ENCODE results near the gene TEX19.

TEX19 gene, protein sequence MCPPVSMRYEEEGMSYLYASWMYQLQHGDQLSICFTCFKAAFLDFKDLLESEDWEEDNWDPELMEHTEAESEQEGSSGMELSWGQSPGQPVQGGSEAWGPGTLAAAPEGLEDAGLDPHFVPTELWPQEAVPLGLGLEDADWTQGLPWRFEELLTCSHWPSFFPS

DNA sequence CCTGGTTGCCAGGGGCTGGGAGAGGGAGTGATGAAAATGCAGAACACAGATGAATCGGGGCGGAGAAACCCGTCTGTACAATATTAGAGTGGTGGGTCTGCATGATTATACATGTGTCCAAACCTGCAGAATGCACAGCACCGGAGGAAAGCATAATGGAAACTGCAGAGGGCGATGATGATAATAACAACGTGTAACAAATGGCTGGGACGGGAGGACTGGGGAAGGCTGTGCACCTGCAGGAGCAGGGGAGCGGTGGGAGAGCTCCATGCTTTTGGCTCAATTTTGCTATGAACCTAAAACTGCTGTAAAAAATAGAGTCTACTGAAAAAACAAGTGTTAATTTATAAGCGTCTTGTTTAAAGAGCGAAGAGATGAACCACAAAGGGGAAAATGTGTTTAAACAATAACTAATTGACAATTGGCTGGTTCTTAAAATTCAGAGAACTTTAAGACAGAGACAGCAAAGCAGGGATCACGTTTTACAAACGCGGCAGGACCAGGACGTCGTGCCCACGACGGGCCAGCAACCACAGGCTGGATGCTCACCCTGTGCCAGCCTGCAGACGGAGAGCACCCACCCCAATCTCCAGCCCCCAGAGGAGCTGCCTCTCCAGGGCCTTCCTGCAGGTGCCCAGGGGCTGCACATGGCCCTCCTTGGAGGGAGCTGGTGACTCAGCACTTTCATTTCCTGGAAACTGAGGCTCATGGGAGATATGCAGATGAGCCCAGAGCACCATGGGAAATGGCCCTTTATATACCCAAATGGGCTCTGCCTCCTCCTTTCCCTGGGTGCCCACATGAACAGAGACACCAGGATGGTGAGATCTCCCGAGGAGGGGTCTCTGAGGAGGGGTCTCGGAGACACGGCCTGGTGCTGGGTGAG is at the start of gene TEX19:
Gene TEX19 (plus strand): TSS at position 783 of the 886 bp plus-strand sequence. CDS start 2,904 bp downstream, outside the sequence.
- no peak for DNase-seq (ENCODE audit: low spot score)

DNA sequence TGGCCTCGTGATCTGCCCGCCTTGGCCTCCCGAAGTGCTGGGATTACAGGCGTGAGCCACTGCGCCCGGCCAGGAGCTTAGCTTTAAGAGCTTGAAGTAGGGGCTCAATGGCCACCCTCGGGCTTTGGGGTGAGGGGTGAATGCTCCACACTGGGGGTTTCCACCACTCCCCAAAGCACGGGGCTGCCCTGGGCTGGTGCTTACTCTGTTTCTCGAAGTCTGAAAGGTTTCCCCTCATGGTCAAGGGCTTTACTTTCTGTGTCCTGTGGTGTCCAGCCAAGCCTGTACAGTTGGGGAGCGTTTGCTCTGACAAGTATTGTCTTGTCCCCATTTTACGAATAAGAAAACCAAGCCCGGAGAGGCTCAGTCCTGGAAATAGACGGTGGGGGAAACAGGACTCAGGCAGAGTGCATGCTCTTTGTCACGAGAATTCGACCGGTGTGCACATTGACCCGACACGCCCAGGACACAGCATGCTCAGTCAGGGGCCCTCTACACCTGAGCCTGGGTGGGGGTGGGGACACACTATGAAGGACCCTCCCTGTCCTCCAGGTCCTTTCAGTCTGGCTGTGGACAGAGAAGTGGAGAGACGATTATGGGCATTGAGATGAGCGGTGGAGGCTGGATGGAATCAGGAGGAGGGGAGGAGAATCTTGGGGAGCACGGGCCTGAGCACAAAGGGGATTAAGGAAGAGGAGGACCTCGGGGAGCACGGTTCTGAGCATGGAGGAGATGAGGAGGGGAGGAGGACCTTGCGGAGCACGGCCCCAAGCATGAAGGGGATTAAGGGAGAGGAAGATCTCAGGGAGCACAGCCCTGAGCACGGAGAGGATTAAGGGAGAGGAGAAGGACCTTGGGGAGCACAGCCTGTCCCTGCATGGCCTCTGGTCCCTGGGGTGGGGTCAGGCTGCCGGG is 49.1 kb upstream of the TEX19 start:
- no peak for DNase-seq (ENCODE audit: low spot score)

DNA sequence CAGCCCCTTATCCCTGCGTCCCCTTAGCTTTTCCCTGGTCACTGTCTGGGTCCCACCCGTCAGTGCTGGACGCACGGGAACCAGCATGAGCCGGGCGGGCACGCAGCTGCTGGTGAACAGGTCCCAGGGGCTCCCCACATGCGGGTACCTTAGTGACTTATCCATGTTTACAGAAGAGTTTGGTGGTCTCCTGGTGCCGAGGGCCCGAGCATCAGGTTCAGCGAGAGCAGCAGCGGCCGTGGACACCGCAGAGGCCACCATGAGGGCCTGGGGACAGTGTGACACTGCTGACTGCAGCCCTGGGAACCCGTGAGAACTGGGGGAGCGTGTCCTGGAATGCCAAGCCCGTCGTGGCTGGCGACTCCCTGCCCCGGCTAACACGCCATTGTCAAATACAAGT is 48.2 kb upstream of the TEX19 start:
- DNase-seq (ENCODE audit: low spot score), result no peak

DNA sequence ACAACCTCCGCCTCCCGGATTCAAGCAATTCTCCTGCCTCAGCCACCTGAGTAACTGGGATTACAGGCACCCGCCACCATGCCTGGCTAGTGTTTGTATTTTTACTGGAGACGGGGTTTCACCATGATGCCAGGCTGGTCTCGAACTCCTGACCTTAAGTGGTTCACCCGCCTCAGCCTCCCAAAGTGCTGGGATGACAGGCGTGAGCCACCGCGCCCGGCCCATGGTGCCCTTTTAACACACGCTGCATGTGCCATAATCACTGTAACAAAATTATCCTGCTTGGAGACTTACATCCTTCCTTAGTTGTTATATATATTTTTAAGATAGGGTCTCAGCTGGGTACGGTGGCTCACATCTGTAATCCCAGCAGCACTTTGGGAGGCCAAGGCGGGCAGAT is 47.1 kb upstream of the TEX19 start:
- DNase-seq (ENCODE audit: low spot score), result no peak

DNA sequence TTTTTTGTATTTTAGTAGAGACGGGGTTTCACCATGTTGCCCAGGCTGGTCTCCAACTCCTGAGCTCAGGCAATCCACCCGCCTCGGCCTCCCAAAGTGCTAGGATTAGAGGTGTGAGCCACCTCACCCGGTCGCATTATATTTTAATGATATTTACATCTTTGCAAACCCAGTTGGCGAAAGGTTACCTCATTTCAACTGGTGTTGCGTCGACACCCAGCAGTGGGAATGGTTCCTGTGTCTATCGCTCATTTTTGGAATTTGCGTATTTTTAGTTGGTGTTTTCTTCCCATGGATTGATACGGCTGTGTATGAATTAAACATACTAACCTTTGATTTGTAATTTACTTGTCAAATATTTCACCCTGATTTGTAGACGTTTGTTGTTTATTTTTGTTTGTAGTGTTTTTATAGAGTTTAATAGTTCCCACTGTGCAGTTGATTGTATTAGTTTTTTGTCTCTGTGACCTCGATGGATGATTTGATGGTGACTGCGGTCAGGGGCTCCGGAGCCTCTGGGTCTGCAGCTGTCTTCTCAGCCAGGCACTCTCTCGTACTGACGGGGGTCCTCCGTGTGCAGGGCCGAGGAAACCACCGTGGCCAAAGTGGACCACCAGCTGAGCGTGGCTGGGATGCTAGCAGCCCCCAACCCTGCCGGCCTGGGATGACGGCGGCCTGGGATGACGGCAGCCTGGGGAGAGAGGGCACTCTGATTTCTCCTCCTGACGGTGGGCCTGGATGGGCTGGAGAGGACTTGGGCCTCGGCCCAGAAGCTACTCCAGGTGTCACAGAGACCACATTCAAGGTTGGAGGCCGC is 45.6 kb upstream of the TEX19 start:
- DNase-seq (ENCODE audit: low spot score), result no peak

DNA sequence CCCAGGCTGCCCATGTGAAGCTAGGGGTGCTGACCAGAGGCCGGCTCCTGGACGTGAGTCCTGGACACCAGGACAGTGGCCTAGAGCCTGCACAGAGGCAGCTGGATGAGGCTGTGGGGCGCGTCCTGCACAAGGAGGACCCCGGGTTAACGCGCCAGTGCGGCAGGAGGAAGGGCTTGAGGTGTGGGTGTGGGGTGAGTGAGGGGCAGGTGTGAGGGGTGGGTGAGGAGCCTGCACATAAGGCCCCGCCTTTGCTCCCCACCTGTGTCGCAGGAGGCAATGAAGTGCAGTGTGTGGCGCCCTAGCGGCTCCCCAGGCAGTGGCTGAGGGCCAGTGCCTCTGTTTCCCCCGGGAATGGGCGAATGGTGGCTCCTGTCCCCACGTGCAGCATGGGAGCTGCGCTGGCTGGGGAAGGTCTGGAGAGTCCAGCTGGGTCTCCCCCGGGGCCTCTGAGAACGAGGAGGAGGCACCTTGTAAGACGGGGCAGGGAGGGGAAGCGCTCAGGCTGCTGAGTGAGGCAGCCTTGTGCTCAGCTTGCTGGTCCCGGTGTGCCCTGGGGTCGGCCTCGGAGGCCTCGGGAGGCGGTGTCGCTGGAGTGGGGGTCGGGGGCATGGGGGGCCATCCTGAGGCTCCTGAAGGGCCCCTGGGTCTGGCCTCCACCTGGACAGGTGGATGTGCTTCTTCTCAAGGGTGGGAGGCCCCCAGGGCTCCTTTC is 44.9 kb upstream of the TEX19 start:
- no peak for DNase-seq (ENCODE audit: low spot score)

DNA sequence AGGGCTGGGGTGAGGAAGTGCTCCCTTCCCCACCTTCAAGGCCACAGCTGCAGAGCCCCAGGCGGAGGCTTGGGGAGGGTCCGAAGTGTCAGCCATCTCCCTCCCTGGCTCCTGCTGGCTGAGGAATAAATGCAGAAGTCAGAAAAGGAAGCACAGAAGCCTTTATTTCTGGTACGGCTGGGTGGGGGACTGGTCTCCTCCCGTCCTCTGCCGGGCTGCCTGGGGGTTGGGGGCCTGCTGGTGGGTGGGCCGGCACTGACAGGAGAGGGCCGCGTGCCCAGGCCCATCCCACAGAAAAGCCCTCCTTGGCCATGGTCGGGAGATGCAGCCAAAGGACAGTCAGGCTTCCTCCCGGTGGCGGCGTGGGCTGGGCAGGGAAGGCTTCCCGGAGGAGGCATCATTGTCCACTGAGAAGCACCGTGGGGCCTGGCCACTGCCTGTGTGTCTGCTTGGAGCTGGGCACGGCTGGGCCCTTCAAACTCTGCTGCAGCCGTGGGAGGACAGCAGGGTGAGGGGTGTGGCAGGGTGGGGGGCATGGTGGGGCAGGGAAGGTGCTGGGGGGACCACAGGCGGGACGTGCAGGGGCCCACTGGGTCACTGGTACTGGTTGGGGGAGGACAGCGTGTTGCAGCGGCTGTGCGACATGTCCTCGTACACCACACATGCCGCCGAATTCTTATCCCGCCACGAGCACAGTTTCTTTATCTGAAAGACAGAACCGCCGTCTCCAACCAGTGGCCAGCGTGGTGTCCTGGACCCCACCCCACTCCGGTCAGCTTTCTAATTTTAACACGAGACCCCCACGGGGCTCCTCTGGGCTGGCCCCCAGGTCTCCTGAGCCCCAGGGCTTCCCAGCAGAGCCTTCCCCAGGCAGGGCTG is 44.1 kb upstream of the TEX19 start:
- no peak for DNase-seq (ENCODE audit: low spot score)

DNA sequence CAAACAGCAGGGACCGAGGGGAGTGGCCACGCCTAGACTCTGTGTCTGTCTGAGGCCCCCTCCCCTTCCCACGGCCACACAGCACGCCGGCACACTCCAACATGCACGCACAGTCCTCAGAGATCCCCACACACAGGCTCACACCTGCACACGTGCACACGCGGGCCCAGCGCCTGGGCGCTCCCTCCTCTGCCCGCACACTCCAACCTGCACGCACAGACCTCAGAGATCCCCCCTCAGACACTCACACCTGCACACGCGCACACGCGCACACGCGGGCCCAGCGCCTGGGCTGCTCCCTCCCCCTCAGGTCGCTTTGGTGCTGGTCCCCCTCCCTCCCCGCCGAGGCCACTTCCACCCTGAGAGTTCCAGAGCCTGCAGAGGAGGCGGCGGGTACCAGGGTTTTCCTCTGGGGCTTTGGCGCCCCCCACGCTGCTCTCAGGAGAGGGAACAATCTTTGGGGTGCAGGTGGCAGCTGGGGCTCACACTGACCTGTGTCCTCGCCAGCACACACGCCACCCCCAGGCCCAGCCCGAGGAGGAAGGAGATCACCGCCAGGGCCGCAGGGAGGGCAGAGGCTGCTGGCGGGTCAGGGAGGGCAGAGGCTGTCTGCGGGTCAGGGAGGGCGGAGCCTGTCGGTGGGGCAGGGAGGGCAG is 43.2 kb upstream of the TEX19 start:
- no peak for DNase-seq (ENCODE audit: low spot score)

DNA sequence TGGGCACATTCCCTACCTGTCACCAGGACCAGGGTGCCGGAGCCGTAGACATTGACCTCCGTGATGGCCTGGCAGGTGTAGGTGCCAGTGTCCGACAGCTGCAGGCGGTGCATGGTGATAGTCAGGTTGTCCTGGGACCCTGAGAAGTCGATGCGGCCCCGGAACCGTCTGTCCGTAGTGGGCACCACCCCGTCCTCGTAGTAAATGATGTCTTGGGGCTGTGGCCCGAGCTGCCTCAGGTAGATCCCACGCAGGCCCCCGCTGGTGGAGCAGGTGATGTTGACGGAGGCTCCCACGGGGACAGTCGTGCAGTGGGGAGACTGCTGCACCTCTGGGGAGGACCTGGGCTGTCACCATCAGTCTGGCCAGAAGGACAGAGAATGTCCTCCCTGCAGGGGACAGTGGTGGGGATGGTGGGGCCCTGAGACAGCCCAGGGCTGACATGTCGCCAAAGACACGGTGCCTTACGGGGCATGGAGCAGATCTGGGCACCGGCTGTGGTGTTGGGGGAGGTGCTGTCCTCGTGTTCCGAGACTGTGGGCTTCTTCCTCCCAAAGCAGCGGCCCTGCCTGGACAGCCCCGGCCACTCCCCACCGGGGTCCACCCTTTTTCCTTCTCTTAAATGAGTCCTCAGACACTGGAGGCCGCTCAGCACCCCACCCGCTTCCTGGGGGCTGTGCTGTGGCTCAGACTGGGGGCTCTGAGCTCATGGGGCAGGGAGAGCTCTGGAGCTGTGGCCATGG is 42.2 kb upstream of the TEX19 start:
- no peak for DNase-seq (ENCODE audit: low spot score)

DNA sequence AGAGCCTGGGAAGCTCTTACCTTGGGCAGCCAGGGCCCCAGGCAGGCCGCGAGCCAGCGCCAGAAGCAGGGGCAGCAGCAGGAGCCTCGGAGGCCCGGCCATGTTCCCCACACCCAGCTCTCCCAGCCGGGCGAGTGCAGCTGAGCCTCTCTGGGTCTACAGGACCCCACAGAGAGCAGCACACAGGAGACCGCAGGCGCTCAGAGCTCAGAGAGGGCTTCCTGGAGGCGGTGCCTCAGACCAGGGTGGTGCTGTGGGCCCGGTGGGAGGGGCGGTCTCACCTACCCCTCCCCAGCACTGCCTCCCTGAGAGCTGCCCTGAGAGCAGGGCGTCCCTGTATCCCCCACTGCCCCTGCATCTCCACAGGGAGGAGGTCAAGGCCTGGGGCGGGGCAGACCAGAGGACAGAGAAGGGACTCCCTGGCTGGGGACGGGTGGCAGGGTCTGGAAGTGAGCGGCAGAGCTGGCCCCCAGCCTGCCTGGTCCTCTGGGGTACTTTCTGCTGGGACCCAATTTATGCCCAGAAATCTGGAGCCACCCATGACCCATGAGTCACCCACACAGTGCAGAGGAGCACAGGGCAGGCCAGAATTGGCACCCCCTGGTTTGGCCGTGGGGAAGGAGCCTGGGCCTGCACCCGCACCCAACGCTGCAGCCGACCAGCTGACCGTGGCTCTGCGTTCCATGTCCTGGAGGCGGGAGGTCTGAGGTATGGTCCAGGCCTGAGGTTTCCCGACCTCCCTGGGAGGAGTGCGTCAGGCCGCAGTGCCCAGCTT is 41.5 kb upstream of the TEX19 start, which contains the start of gene CD7:
Gene CD7 (minus strand): TSS at position 215 of the 775 bp plus-strand sequence. CDS start 113 bp downstream, at position 102.
- DNase-seq (ENCODE audit: low spot score), result no peak

DNA sequence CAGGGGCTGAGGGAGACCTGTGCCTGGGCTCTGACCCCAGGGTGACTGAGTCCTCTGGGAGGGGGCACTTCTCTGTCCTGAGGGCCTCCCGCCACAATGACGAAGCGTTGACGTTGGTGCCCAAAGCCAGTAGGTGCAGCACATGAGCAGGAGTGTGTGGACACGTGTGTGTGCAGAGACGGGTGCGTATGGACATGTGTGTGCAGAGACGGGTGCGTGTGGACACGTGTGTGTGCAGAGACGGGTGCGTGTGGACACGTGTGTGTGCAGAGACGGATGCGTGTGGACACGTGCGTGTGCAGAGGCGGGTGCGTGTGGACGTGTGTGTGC is 40.9 kb upstream of the TEX19 start:
- no peak for DNase-seq (ENCODE audit: low spot score)

DNA sequence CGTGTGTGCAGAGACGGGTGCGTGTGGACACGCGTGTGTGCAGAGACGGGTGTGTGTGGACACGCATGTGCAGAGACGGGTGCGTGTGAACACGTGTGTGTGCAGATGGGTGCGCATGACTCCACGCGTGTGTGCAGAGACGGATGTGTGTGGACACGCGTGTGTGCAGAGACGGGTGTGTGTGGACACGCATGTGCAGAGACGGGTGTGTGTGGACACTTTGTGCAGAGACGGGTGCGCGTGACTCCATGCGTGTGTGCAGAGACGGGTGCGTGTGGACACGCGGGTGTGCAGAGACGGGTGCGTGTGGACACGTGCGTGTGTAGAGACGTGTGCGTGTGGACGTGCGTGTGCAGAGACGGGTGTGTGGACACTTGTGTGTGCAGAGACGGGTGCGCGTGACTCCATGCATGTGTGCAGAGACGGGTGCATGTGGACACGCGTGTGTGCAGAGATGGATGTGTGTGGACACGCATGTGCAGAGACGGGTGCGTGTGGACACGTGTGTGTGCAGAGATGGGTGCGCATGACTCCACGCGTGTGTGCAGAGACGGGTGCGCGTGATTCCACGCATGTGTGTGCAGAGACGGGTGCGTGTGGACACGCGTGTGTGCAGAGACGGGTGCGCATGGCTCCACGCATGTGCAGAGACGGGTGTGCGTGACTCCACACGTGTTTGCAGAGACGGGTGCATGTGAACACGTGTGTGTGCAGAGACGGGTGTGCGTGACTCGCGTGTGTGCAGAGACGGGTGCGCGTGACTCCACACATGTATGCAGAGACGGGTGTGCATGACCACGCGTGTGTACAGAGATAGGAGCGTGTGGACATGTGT is 40.1 kb upstream of the TEX19 start:
- no peak for DNase-seq (ENCODE audit: low spot score)

DNA sequence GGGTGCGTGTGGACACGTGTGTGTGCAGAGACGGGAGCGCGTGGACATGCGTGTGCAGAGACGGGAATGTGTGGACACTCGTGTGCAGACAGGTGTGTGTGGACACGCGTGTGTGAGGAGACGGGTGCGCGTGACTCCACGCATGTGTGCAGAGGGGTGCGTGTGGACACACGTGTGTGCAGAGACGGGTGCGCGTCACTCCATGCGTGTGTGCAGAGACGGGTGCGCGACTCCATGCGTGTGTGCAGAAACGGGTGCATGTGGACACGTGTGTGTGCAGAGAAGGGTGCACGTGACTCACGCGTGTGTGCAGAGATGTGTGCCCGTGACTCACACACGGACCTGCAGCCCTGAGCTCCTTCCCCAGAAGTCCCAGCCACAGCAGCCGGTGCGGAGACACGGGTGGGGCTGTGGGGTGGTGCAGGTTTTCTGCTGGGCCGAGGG is 39.4 kb upstream of the TEX19 start:
- DNase-seq (ENCODE audit: low spot score), result no peak

DNA sequence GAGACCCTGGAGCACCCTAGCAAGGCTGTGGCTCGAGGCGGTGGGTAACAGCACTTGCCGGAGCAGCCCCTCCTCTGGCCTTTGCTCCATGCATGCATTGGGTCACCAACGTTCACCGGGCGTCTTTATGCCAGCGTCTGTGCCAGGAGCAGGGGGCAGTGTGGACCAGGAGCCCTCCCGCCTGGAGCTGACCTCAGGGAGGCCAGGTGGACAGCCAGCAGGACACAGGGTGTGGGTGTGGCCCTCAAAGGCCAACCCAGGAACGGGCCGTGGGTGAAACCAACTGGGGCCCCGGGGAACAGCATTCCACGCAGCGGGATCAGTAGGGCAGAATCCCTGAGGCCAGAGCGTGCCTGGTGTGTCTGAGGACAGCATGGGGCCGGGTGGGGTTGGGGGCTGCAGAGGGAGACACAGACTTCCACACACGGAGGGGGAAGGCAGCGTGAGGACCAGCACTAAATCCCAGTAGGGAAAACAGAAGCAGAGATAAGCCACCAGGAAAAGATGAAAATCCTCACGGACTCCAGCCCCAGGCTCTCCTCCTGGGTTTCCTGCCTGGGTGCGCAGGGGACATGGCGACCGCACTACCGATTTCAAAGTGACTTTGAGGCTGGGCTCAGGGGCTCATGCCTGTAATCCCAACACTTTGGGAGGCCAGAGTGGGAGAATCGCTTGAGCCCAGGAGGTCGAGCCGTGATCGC is 38.8 kb upstream of the TEX19 start:
- no peak for DNase-seq (ENCODE audit: low spot score)

DNA sequence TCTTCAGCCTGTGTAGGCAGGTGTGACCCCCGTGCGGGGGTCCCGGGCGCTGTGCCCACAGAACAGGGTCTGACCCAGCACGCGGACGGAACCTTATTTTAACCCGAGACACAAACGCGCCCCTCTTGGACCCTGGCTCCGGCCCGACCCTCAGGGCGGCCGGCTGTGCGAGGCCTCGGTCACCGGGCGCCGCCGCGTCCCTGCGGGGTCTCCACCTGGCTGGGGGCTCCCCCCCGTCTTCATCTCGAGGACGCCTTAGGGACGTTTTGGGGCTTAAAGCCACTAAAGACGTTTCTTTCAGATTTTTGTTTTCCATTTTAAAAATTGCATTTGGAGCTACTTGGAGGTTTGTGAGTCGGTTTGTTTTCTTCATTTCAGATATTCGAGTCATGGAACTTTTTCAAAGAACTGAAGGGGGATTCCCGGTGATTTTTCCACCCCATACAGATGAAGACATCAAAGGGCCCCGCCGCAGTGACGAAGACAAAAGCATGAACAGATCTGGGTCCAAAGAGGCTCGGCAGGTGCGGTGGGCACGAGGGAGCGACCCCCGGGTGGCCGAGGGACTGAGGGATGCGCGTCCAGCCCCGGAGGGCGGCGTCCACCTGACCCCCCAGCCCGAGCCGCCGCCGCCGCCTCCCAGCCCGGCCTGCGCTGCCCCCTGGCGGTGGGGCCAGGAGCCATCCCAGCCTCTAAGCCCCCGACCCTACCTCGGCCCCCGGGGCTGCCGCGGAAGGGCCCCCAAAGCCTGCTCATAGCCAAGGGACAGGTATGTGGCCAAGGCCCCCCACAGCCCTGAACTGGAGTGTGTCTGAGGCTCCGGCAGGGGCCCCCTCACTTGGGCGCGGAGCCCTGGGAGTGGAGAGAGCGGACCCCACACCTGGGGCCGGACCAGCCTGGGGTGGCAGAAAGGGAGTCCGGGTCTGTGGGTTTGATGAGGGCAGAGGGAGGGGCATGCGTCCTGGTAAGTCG is 37.8 kb upstream of the TEX19 start:
- DNase-seq (ENCODE audit: low spot score), result no peak
